ENCODE data around the gene PHETA2. TPM values are rescaled to one million over a fixed set of nuclear protein-coding genes. Genes with fewer than 3 reads are reported as not detected.

PHETA2 gene
- total and polyA plus RNA-seq, 5 donors, result 6.4 to 11.5 (median 7.6) TPM

- 99% methylated on average over 1 of the region's 1 CpG for WGBS
- ATAC-seq (no peak), DNase-seq (no peak)
- Histone ChIP-seq H3K27ac (ENCODE audit: low read length) (no peak overlapping the region), H3K27me3 (ENCODE audit: control insufficient read depth, insufficient read depth) (no peaks in the 10 kb centered on the region), H3K4me3 (ENCODE audit: low read length) (no peak overlapping the region), H3K9me3 (ENCODE audit: control insufficient read depth, low read length) (no peaks in the 10 kb centered on the region), H3K4me1 (ENCODE audit: control insufficient read depth, insufficient read depth, low read length) (no peaks in the 10 kb centered on the region)
- intact Hi-C loops (cut with DNase I), result no loop called here
These were observed 17.1 kb upstream of the PHETA2 start for GRCh38 chr22:42056757-42057511.

- ATAC-seq, result no peak
- no peaks in the 10 kb centered on the region for H3K27me3 ChIP-seq (ENCODE audit: control insufficient read depth, insufficient read depth)
- no peak for DNase-seq
- H3K27ac ChIP-seq (ENCODE audit: low read length), result no peak overlapping the region
- H3K4me3 ChIP-seq (ENCODE audit: low read length), result no peak overlapping the region
- no peaks in the 10 kb centered on the region for H3K9me3 ChIP-seq (ENCODE audit: control insufficient read depth, low read length)
- intact Hi-C loops (cut with DNase I), result no loop called here
- 97% methylated on average over 5 of the region's 5 CpGs for WGBS
- H3K4me1 ChIP-seq (ENCODE audit: control insufficient read depth, insufficient read depth, low read length), result no peaks in the 10 kb centered on the region
These were observed 13.6 kb upstream of the PHETA2 start for GRCh38 chr22:42060489-42060888.

GRCh38 chr22:42061041-42061440 is 13.0 kb upstream of the PHETA2 start:
- Histone ChIP-seq H3K4me3 (ENCODE audit: low read length) (no peak overlapping the region), H3K27me3 (ENCODE audit: control insufficient read depth, insufficient read depth) (no peaks in the 10 kb centered on the region), H3K4me1 (ENCODE audit: control insufficient read depth, insufficient read depth, low read length) (no peaks in the 10 kb centered on the region), H3K27ac (ENCODE audit: low read length) (no peak overlapping the region), H3K9me3 (ENCODE audit: control insufficient read depth, low read length) (no peaks in the 10 kb centered on the region)
- no peak for ATAC-seq
- 93% methylated on average over 7 of the region's 7 CpGs for WGBS
- intact Hi-C loops (cut with DNase I), result no loop called here
- no peak for DNase-seq

- Histone ChIP-seq H3K4me1 (ENCODE audit: control insufficient read depth, insufficient read depth, low read length) (no peaks in the 10 kb centered on the region), H3K27ac (ENCODE audit: low read length) (no peak overlapping the region), H3K4me3 (ENCODE audit: low read length) (no peak overlapping the region), H3K9me3 (ENCODE audit: control insufficient read depth, low read length) (no peaks in the 10 kb centered on the region), H3K27me3 (ENCODE audit: control insufficient read depth, insufficient read depth) (no peaks in the 10 kb centered on the region)
- DNase-seq (no peak), ATAC-seq (no peak)
- WGBS, result 93% methylated on average over 10 of the region's 10 CpGs
- intact Hi-C loops (cut with DNase I), result no loop called here
These were observed 11.4 kb upstream of the PHETA2 start for GRCh38 chr22:42062506-42063170.

GRCh38 chr22:42064629-42065028 is 9.4 kb upstream of the PHETA2 start:
- intact Hi-C loops (cut with DNase I), result no loop called here
- Histone ChIP-seq H3K27ac (ENCODE audit: low read length) (no peak overlapping the region), H3K4me3 (ENCODE audit: low read length) (no peak overlapping the region), H3K4me1 (ENCODE audit: control insufficient read depth, insufficient read depth, low read length) (no peaks in the 10 kb centered on the region), H3K9me3 (ENCODE audit: control insufficient read depth, low read length) (no peaks in the 10 kb centered on the region), H3K27me3 (ENCODE audit: control insufficient read depth, insufficient read depth) (no peaks in the 10 kb centered on the region)
- WGBS, result 97% methylated on average over 1 of the region's 1 CpG
- DNase-seq (no peak), ATAC-seq (no peak)

GRCh38 chr22:42065438-42066125 is 8.5 kb upstream of the PHETA2 start:
- Histone ChIP-seq H3K27ac (ENCODE audit: low read length) (no peak overlapping the region), H3K9me3 (ENCODE audit: control insufficient read depth, low read length) (no peaks in the 10 kb centered on the region), H3K4me1 (ENCODE audit: control insufficient read depth, insufficient read depth, low read length) (no peaks in the 10 kb centered on the region), H3K27me3 (ENCODE audit: control insufficient read depth, insufficient read depth) (no peaks in the 10 kb centered on the region), H3K4me3 (ENCODE audit: low read length) (no peak overlapping the region)
- intact Hi-C loops (cut with DNase I), result no loop called here
- WGBS, result 87% methylated on average over 13 of the region's 13 CpGs
- ATAC-seq, result no peak
- DNase-seq, result no peak

GRCh38 chr22:42066126-42066761 is 7.8 kb upstream of the PHETA2 start:
- DNase-seq (no peak), ATAC-seq (no peak)

GRCh38 chr22:42066937-42067336 is 7.1 kb upstream of the PHETA2 start:
- ATAC-seq, result no peak
- no peak for DNase-seq
- intact Hi-C loops (cut with DNase I), result no loop called here

More at GRCh38 chr22:42066126-42066761, 7.8 kb upstream of the PHETA2 start:
- H3K9me3 ChIP-seq (ENCODE audit: control insufficient read depth, low read length), result no peaks in the 10 kb centered on the region
- WGBS, result 96% methylated on average over 7 of the region's 7 CpGs
- intact Hi-C loops (cut with DNase I), result no loop called here
- H3K27me3 ChIP-seq (ENCODE audit: control insufficient read depth, insufficient read depth), result no peaks in the 10 kb centered on the region
- H3K4me3 ChIP-seq (ENCODE audit: low read length), result no peak overlapping the region
- no peaks in the 10 kb centered on the region for H3K4me1 ChIP-seq (ENCODE audit: control insufficient read depth, insufficient read depth, low read length)
- H3K27ac ChIP-seq (ENCODE audit: low read length), result no peak overlapping the region

GRCh38 chr22:42067671-42068251 is 6.3 kb upstream of the PHETA2 start:
- no peak for DNase-seq
- intact Hi-C loops (cut with DNase I), result no loop called here
- H3K27me3 ChIP-seq (ENCODE audit: control insufficient read depth, insufficient read depth), result no peaks in the 10 kb centered on the region
- no peaks in the 10 kb centered on the region for H3K4me1 ChIP-seq (ENCODE audit: control insufficient read depth, insufficient read depth, low read length)
- no peak overlapping the region for H3K27ac ChIP-seq (ENCODE audit: low read length)
- H3K9me3 ChIP-seq (ENCODE audit: control insufficient read depth, low read length), result no peaks in the 10 kb centered on the region
- no peak overlapping the region for H3K4me3 ChIP-seq (ENCODE audit: low read length)
- ATAC-seq, result no peak
- WGBS, result 97% methylated on average over 14 of the region's 14 CpGs

More at GRCh38 chr22:42066937-42067336, 7.1 kb upstream of the PHETA2 start:
- Histone ChIP-seq H3K27me3 (ENCODE audit: control insufficient read depth, insufficient read depth) (no peaks in the 10 kb centered on the region), H3K4me3 (ENCODE audit: low read length) (no peak overlapping the region), H3K9me3 (ENCODE audit: control insufficient read depth, low read length) (no peaks in the 10 kb centered on the region), H3K4me1 (ENCODE audit: control insufficient read depth, insufficient read depth, low read length) (no peaks in the 10 kb centered on the region), H3K27ac (ENCODE audit: low read length) (no peak overlapping the region)
- WGBS, result 96% methylated on average over 10 of the region's 10 CpGs

- Histone ChIP-seq H3K27ac (ENCODE audit: low read length) (no peak overlapping the region), H3K27me3 (ENCODE audit: control insufficient read depth, insufficient read depth) (no peaks in the 10 kb centered on the region), H3K4me3 (ENCODE audit: low read length) (no peak overlapping the region), H3K9me3 (ENCODE audit: control insufficient read depth, low read length) (no peaks in the 10 kb centered on the region), H3K4me1 (ENCODE audit: control insufficient read depth, insufficient read depth, low read length) (no peaks in the 10 kb centered on the region)
- 96% methylated on average over 4 of the region's 4 CpGs for WGBS
- ATAC-seq (no peak), DNase-seq (no peak)
- intact Hi-C loops (cut with DNase I), result no loop called here
These were observed 5.8 kb upstream of the PHETA2 start for GRCh38 chr22:42068291-42068690.
